HFF-Myc (cell line): Measurements from ENCODE around the gene SUSD4.

ENCODE experiments used
- DNase-seq: peaks from one replicate; pipeline ENCODE4 v3.0.0-alpha.2; 2011; ENCODE audit warnings: low read depth; ENCODE audit errors: extremely low read depth
- H3K4me3 ChIP-seq: replicated peaks from 2 replicates; pipeline ENCODE4 v1.5.1; 2011; ENCODE audit warnings: low read depth, mild to moderate bottlenecking, control low read depth, low read length
- CTCF ChIP-seq: IDR thresholded peaks from 2 replicates; pipeline ENCODE4 v1.5.1; 2012; ENCODE audit warnings: mild to moderate bottlenecking, low read depth, low read length, control low read depth; ENCODE audit errors: missing control alignments

Gene SUSD4

GRCh38 chr1:223271085-223271781, 92.7 kb downstream of the SUSD4 start:
- TF ChIP-seq CTCF = no peak
- no peak for DNase-seq
- H3K4me3 ChIP-seq = no peak overlapping the region

GRCh38 chr1:223270155-223270554, 93.8 kb downstream of the SUSD4 start:
- no peak overlapping the region for H3K4me3 ChIP-seq
- TF ChIP-seq CTCF = no peak
- no peak for DNase-seq

- TF ChIP-seq CTCF = no peak
- H3K4me3 ChIP-seq = no peak overlapping the region
- no peak for DNase-seq
Observed at GRCh38 chr1:223269006-223269405, 95.0 kb downstream of the SUSD4 start.

GRCh38 chr1:223266632-223267172, 97.3 kb downstream of the SUSD4 start:
- TF ChIP-seq CTCF = no peak
- no peak overlapping the region for H3K4me3 ChIP-seq
- DNase-seq = no peak

GRCh38 chr1:223264983-223265908, 98.7 kb downstream of the SUSD4 start:
- H3K4me3 ChIP-seq = no peak overlapping the region
- TF ChIP-seq CTCF = no peak
- no peak for DNase-seq

GRCh38 chr1:223264529-223264928, 99.4 kb downstream of the SUSD4 start:
- no peak overlapping the region for H3K4me3 ChIP-seq
- no peak for TF ChIP-seq CTCF
- DNase-seq = no peak
